Measurements from ENCODE around the gene EDEM1. TPM values are rescaled to one million over a fixed set of nuclear protein-coding genes. Genes with fewer than 3 reads are reported as not detected.

Gene EDEM1
- total RNA-seq, 1 donor from 2014 or later: 16.3 TPM

GRCh38 chr3:5221701-5222100, 34.2 kb downstream of the EDEM1 start:
- no peak for DNase-seq
- Mint-ChIP-seq H3K36me3 (ENCODE audit: unreplicated experiment) (no peaks in the 10 kb centered on the region), H3K4me1 (ENCODE audit: low read depth, unreplicated experiment) (no peaks in the 10 kb centered on the region), H3K27ac (ENCODE audit: unreplicated experiment) (no peak overlapping the region), H3K4me3 (ENCODE audit: unreplicated experiment) (no peak overlapping the region), H3K27me3 (ENCODE audit: unreplicated experiment) (no peaks in the 10 kb centered on the region), H3K9me3 (ENCODE audit: unreplicated experiment) (peaks cover 4% of the 10 kb centered on the region)
- TF ChIP-seq CTCF (IDR thresholded peaks at IDR 0.05; ENCODE audit: partially characterized antibody, unreplicated experiment): no peak

- no peaks in the 10 kb centered on the region for H3K27me3 Mint-ChIP-seq (ENCODE audit: unreplicated experiment)
- no peak overlapping the region for H3K4me3 Mint-ChIP-seq (ENCODE audit: unreplicated experiment)
- no peak for TF ChIP-seq CTCF (IDR thresholded peaks at IDR 0.05; ENCODE audit: partially characterized antibody, unreplicated experiment)
- no peak for DNase-seq
- H3K36me3 Mint-ChIP-seq (ENCODE audit: unreplicated experiment): no peaks in the 10 kb centered on the region
- H3K27ac Mint-ChIP-seq (ENCODE audit: unreplicated experiment): no peak overlapping the region
- peaks cover 4% of the 10 kb centered on the region for H3K9me3 Mint-ChIP-seq (ENCODE audit: unreplicated experiment)
- no peaks in the 10 kb centered on the region for H3K4me1 Mint-ChIP-seq (ENCODE audit: low read depth, unreplicated experiment)
Observed at GRCh38 chr3:5222283-5223005, 34.9 kb downstream of the EDEM1 start.

GRCh38 chr3:5226783-5227182, 39.3 kb downstream of the EDEM1 start:
- Mint-ChIP-seq H3K36me3 (ENCODE audit: unreplicated experiment) (no peaks in the 10 kb centered on the region), H3K9me3 (ENCODE audit: unreplicated experiment) (peaks cover 6% of the 10 kb centered on the region), H3K4me1 (ENCODE audit: low read depth, unreplicated experiment) (peaks cover 2% of the 10 kb centered on the region), H3K4me3 (ENCODE audit: unreplicated experiment) (no peak overlapping the region), H3K27ac (ENCODE audit: unreplicated experiment) (no peak overlapping the region), H3K27me3 (ENCODE audit: unreplicated experiment) (peaks cover 3% of the 10 kb centered on the region)
- TF ChIP-seq CTCF (IDR thresholded peaks at IDR 0.05; ENCODE audit: partially characterized antibody, unreplicated experiment): peak; percentile 15
- no peak for DNase-seq

DNA sequence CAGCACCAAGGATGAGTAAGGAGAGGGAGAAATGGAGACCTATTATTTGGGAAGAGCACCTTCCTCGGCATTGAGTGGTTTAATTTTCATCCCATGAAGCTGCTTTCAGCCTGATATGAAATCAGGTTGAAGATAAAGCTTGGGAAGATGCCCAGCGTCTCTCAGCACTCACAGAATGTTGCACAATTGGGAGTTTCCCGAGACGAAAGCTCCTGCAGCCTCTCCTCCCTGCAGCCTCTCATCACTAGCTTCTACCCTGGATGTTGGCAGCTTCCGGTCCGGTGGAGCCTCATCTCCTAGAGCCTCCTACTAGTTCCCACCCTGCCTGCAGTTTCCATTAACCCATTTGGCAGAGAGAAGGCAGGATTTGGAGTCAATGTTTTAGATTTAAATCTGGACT, 40.3 kb downstream of the EDEM1 start:
- Mint-ChIP-seq H3K27ac (ENCODE audit: unreplicated experiment) (no peak overlapping the region), H3K36me3 (ENCODE audit: unreplicated experiment) (no peaks in the 10 kb centered on the region), H3K4me1 (ENCODE audit: low read depth, unreplicated experiment) (peaks cover 2% of the 10 kb centered on the region), H3K27me3 (ENCODE audit: unreplicated experiment) (peaks cover 4% of the 10 kb centered on the region), H3K9me3 (ENCODE audit: unreplicated experiment) (peaks cover 6% of the 10 kb centered on the region), H3K4me3 (ENCODE audit: unreplicated experiment) (no peak overlapping the region)
- no peak for TF ChIP-seq CTCF (IDR thresholded peaks at IDR 0.05; ENCODE audit: partially characterized antibody, unreplicated experiment)
- DNase-seq: no peak

- Mint-ChIP-seq H3K4me3 (ENCODE audit: unreplicated experiment) (no peak overlapping the region), H3K27ac (ENCODE audit: unreplicated experiment) (no peak overlapping the region), H3K9me3 (ENCODE audit: unreplicated experiment) (peaks cover 6% of the 10 kb centered on the region), H3K36me3 (ENCODE audit: unreplicated experiment) (no peaks in the 10 kb centered on the region), H3K4me1 (ENCODE audit: low read depth, unreplicated experiment) (peaks cover 2% of the 10 kb centered on the region), H3K27me3 (ENCODE audit: unreplicated experiment) (peaks cover 5% of the 10 kb centered on the region)
- no peak for TF ChIP-seq CTCF (IDR thresholded peaks at IDR 0.05; ENCODE audit: partially characterized antibody, unreplicated experiment)
- DNase-seq: no peak
Observed at GRCh38 chr3:5229414-5229813, 41.9 kb downstream of the EDEM1 start.

Data from glutamatergic neuron (in vitro differentiated cells).